ENCODE data around the gene TMEM135.

GRCh38 chr11:87057749-87058148 lies 20.0 kb downstream of the TMEM135 start:
- TF ChIP-seq, protein P1, sequence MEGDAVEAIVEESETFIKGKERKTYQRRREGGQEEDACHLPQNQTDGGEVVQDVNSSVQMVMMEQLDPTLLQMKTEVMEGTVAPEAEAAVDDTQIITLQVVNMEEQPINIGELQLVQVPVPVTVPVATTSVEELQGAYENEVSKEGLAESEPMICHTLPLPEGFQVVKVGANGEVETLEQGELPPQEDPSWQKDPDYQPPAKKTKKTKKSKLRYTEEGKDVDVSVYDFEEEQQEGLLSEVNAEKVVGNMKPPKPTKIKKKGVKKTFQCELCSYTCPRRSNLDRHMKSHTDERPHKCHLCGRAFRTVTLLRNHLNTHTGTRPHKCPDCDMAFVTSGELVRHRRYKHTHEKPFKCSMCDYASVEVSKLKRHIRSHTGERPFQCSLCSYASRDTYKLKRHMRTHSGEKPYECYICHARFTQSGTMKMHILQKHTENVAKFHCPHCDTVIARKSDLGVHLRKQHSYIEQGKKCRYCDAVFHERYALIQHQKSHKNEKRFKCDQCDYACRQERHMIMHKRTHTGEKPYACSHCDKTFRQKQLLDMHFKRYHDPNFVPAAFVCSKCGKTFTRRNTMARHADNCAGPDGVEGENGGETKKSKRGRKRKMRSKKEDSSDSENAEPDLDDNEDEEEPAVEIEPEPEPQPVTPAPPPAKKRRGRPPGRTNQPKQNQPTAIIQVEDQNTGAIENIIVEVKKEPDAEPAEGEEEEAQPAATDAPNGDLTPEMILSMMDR (IDR thresholded peaks at IDR 0.05; ENCODE audit: low read length), result no peak
- TF ChIP-seq EZH2 (IDR thresholded peaks at IDR 0.05; ENCODE audit: borderline replicate concordance, low read length), result no peak
